Astrocyte (in vitro differentiated cells and primary cell): ENCODE data around the gene NUDT21. TPM values are rescaled to one million over a fixed set of nuclear protein-coding genes. Genes with fewer than 3 reads are reported as not detected.
A peak's percentile ranks its signal among the peaks of the same experiment; 100 is the strongest.

ENCODE experiments used
- DNase-seq: peaks from one replicate; pipeline ENCODE4 v3.0.0-alpha.2; 2010; ENCODE audit warnings: low read depth
- FAIRE-seq: peaks from 2 replicates; lab custom pipeline; 2011; peaks lifted over from hg19 to GRCh38; lab: Jason Lieb, UNC
- H2AFZ ChIP-seq: 2 replicates; pipeline ENCODE4 v1.6.0; 2012; ENCODE audit warnings: low read depth, low read length, inconsistent platforms
- H3K27ac ChIP-seq: 2 replicates; pipeline ENCODE4 v1.5.1; 2011; ENCODE audit warnings: low read depth, low read length, inconsistent platforms
- H3K27me3 ChIP-seq: 2 replicates; pipeline ENCODE4 v1.6.0; 2011; ENCODE audit warnings: low read length, inconsistent platforms; ENCODE audit not compliant: insufficient read depth
- H3K36me3 ChIP-seq: 2 replicates; pipeline ENCODE4 v1.5.1; 2011; ENCODE audit warnings: low read length, inconsistent platforms; ENCODE audit not compliant: insufficient read depth
- H3K4me1 ChIP-seq: 2 replicates; pipeline ENCODE4 v1.5.1; 2011; ENCODE audit warnings: low read length, inconsistent platforms; ENCODE audit not compliant: insufficient read depth
- H3K4me2 ChIP-seq: 2 replicates; pipeline ENCODE4 v1.6.0; 2012; ENCODE audit warnings: low read length, inconsistent platforms
- H3K4me3 ChIP-seq: 2 replicates; pipeline ENCODE4 v1.5.1; 2011; ENCODE audit warnings: low read depth, mild to moderate bottlenecking, low read length, inconsistent platforms; ENCODE audit not compliant: insufficient read depth
- H3K79me2 ChIP-seq: 2 replicates; pipeline ENCODE4 v1.6.0; 2012; ENCODE audit warnings: mild to moderate bottlenecking, low read length, inconsistent platforms; ENCODE audit not compliant: insufficient read depth
- H3K9ac ChIP-seq: 2 replicates; pipeline ENCODE4 v1.6.0; 2012; ENCODE audit warnings: mild to moderate bottlenecking, low read length, inconsistent platforms
- H3K9me3 ChIP-seq: 2 replicates; pipeline ENCODE4 v1.5.1; 2012; ENCODE audit warnings: low read depth, mild to moderate bottlenecking, low read length, inconsistent platforms; ENCODE audit not compliant: insufficient read depth
- H4K20me1 ChIP-seq: 2 replicates; pipeline ENCODE4 v1.6.0; 2012; ENCODE audit warnings: low read length, inconsistent platforms; ENCODE audit not compliant: insufficient read depth
- H3K27ac Mint-ChIP-seq: one replicate; pipeline ENCODE4 v1.8.0; 2021; ENCODE audit warnings: mild to moderate bottlenecking, mixed read lengths; ENCODE audit not compliant: unreplicated experiment
- H3K27me3 Mint-ChIP-seq: one replicate; pipeline ENCODE4 v1.8.0; 2021; ENCODE audit warnings: low read depth, mixed read lengths; ENCODE audit not compliant: unreplicated experiment
- H3K36me3 Mint-ChIP-seq: one replicate; pipeline ENCODE4 v1.8.0; 2021; ENCODE audit warnings: low read depth, mixed read lengths; ENCODE audit not compliant: unreplicated experiment
- H3K4me1 Mint-ChIP-seq: one replicate; pipeline ENCODE4 v1.8.0; 2021; ENCODE audit warnings: low read depth, mixed read lengths; ENCODE audit not compliant: unreplicated experiment
- H3K4me3 Mint-ChIP-seq: one replicate; pipeline ENCODE4 v1.8.0; 2021; ENCODE audit warnings: mild to moderate bottlenecking, moderate library complexity, mixed read lengths; ENCODE audit not compliant: unreplicated experiment
- H3K9me3 Mint-ChIP-seq: one replicate; pipeline ENCODE4 v1.8.0; 2021; ENCODE audit warnings: mild to moderate bottlenecking, mixed read lengths; ENCODE audit not compliant: unreplicated experiment
- CTCF ChIP-seq: IDR thresholded peaks from 2 replicates; pipeline ENCODE4 v1.5.1; 2011; ENCODE audit warnings: low read depth, mild to moderate bottlenecking, inconsistent platforms, low read length, moderate library complexity; ENCODE audit not compliant: insufficient read depth
- EZH2 ChIP-seq: IDR thresholded peaks from 2 replicates; pipeline ENCODE4 v1.6.1; 2012; ENCODE audit warnings: mild to moderate bottlenecking, low read length, inconsistent platforms; ENCODE audit not compliant: insufficient read depth
- total RNA-seq: library from RNA; stranded (reverse); gene quantifications from 2 replicates; pipeline ENCODE4 v1.2.1, GENCODE V29; 2021

NUDT21 gene
- total RNA-seq, 1 donor from 2014 or later, result 86.0 TPM

GRCh38 chr16:56423584-56424403, 27.3 kb downstream of the NUDT21 start:
- FAIRE-seq, result no peak
- peak overlapping the region; percentile 75 for H3K27ac Mint-ChIP-seq
- peaks cover 14% of the 10 kb centered on the region for H3K4me1 Mint-ChIP-seq
- Histone ChIP-seq H3K9ac (peak overlapping the region; percentile 90), H3K9me3 (no peaks in the 10 kb centered on the region), H3K4me3 (peak overlapping the region; percentile 68), H2AFZ (no peak overlapping the region), H3K27me3 (no peaks in the 10 kb centered on the region), H3K4me1 (peaks cover 8% of the 10 kb centered on the region), H3K4me2 (peak overlapping the region; percentile 84), H4K20me1 (peaks cover 45% of the 10 kb centered on the region), H3K27ac (peak overlapping the region; percentile 35), H3K79me2 (peaks cover 57% of the 10 kb centered on the region), H3K36me3 (no peaks in the 10 kb centered on the region)
- peak overlapping the region; percentile 95 for H3K4me3 Mint-ChIP-seq
- no peaks in the 10 kb centered on the region for H3K9me3 Mint-ChIP-seq
- H3K36me3 Mint-ChIP-seq, result no peaks in the 10 kb centered on the region
- no peaks in the 10 kb centered on the region for H3K27me3 Mint-ChIP-seq
- TF ChIP-seq CTCF, result no peak
- no peak for TF ChIP-seq EZH2
- no peak for DNase-seq

GRCh38 chr16:56422896-56423441, 28.2 kb downstream of the NUDT21 start:
- H3K9ac ChIP-seq, result no peak overlapping the region
- no peaks in the 10 kb centered on the region for H3K9me3 ChIP-seq
- H3K4me3 ChIP-seq, result no peak overlapping the region
- DNase-seq (no peak), FAIRE-seq (no peak)
- peaks cover 64% of the 10 kb centered on the region for H3K79me2 ChIP-seq
- H3K27me3 ChIP-seq, result no peaks in the 10 kb centered on the region
- H3K4me1 Mint-ChIP-seq, result peaks cover 14% of the 10 kb centered on the region
- peak overlapping the region; percentile 9 for H3K4me3 Mint-ChIP-seq
- no peaks in the 10 kb centered on the region for H3K9me3 Mint-ChIP-seq
- no peaks in the 10 kb centered on the region for H3K27me3 Mint-ChIP-seq
- H3K4me1 ChIP-seq, result peaks cover 8% of the 10 kb centered on the region
- no peaks in the 10 kb centered on the region for H3K36me3 ChIP-seq
- H2AFZ ChIP-seq, result no peak overlapping the region
- peak overlapping the region; percentile 35 for H3K4me2 ChIP-seq
- TF ChIP-seq CTCF (no peak), EZH2 (no peak)
- peaks cover 1% of the 10 kb centered on the region for H3K36me3 Mint-ChIP-seq
- no peak overlapping the region for H3K27ac ChIP-seq
- no peak overlapping the region for H3K27ac Mint-ChIP-seq
- peaks cover 49% of the 10 kb centered on the region for H4K20me1 ChIP-seq
